OCI-LY1 (cell line): ENCODE measurements around the gene FAIM2.

Experiments used
- CTCF ChIP-seq: fragments of 200-600 bp; sonication (generic), shearing (Covaris generic); IDR thresholded peaks from 2 replicates; pipeline ENCODE4 v1.5.1; 2017; ENCODE audit warnings: mild to moderate bottlenecking, antibody characterized with exemption, low read length, moderate library complexity, mixed read lengths
- EZH2 ChIP-seq: fragments of 200-600 bp; sonication (generic), shearing (Covaris generic); IDR thresholded peaks from 2 replicates; pipeline ENCODE4 v1.8.0; 2017; ENCODE audit warnings: borderline replicate concordance, mixed run types, mild to moderate bottlenecking, antibody characterized with exemption, low read length, moderate library complexity, mixed read lengths

GRCh38 chr12:49828133-49829091 lies 75.3 kb downstream of the FAIM2 start, which contains the start of gene NCKAP5L:
- TF ChIP-seq CTCF = no peak
- no peak for TF ChIP-seq EZH2
